HepG2 (cell line): ENCODE measurements around the gene PLOD3. TPM values are rescaled to one million over a fixed set of nuclear protein-coding genes. Genes with fewer than 3 reads are reported as not detected.

Experiments used
- CHD4 ChIP-seq: fragments of 200-600 bp; sonication (generic); IDR thresholded peaks from 2 replicates; pipeline ENCODE4 v1.7.0; 2017; ENCODE audit warnings: mild to moderate bottlenecking, low read length, borderline replicate concordance
- FOXC1 ChIP-seq: sonication (generic); formaldehyde crosslinking; IDR thresholded peaks from 2 replicates; pipeline ENCODE4 v1.8.0; 2022; ENCODE audit warnings: mild to moderate bottlenecking, missing genetic modification reagents, borderline replicate concordance
- GABPA ChIP-seq, 2 experiments: IDR thresholded peaks; 2 replicates each; pipeline ENCODE4 v1.6.1; 2011 to 2016; ENCODE audit warnings: low read depth in 2 of 2, low read length in 1 of 2, missing biosample characterization in 1 of 2, missing genetic modification characterization in 1 of 2
- HNRNPUL1 ChIP-seq: fragments of 200-400 bp; formaldehyde crosslinking; IDR thresholded peaks from 2 replicates; pipeline ENCODE4 v1.6.1; 2017; ENCODE audit warnings: low read depth, mild to moderate bottlenecking, low read length, moderate library complexity
- KDM5B ChIP-seq: sonication (generic); formaldehyde crosslinking; IDR thresholded peaks from 2 replicates; pipeline ENCODE4 v1.4.0; 2020; ENCODE audit warnings: missing genetic modification reagents, mild to moderate bottlenecking, borderline replicate concordance
- PHF8 ChIP-seq: sonication (generic); formaldehyde crosslinking; IDR thresholded peaks from 2 replicates; pipeline ENCODE4 v1.5.0; 2020; ENCODE audit warnings: missing genetic modification reagents
- PITX1 ChIP-seq: sonication (generic); formaldehyde crosslinking; IDR thresholded peaks from 2 replicates; pipeline ENCODE4 v1.5.1; 2020; ENCODE audit warnings: mild to moderate bottlenecking, missing genetic modification reagents
- POGK ChIP-seq: sonication (generic); formaldehyde crosslinking; conservative IDR thresholded peaks from 2 replicates; pipeline ENCODE4 v1.8.0; 2022; ENCODE audit warnings: mild to moderate bottlenecking, moderate library complexity, missing genetic modification reagents
- PRDM15 ChIP-seq: sonication (generic); formaldehyde crosslinking; IDR thresholded peaks from 2 replicates; pipeline ENCODE4 v1.4.0; 2020; ENCODE audit warnings: missing genetic modification reagents
- RELA ChIP-seq: sonication (generic); formaldehyde crosslinking; IDR thresholded peaks from 2 replicates; pipeline ENCODE4 v1.4.0; 2020; ENCODE audit warnings: missing genetic modification reagents
- SOX13 ChIP-seq, 3 experiments: fragments of 450-650 bp in 1 of 3; sonication (generic) in 1 of 3; formaldehyde crosslinking in 1 of 3; IDR thresholded peaks in 2 of 3; conservative IDR thresholded peaks in 1 of 3; 2 replicates each; pipeline versions ENCODE4 v1.5.0 to v1.6.1; 2016 to 2020; ENCODE audit warnings: antibody characterized with exemption in 1 of 3, mild to moderate bottlenecking in 1 of 3, missing compliant biosample characterization in 1 of 3, missing genetic modification reagents in 1 of 3, moderate library complexity in 1 of 3
- SOX6 ChIP-seq, 2 experiments: fragments of 450-650 bp in 1 of 2; sonication (generic) in 1 of 2; formaldehyde crosslinking in 1 of 2; IDR thresholded peaks; 2 replicates each; pipeline versions ENCODE4 v1.4.0 to v1.6.1; 2017 to 2020; ENCODE audit warnings: antibody characterized with exemption in 1 of 2, mild to moderate bottlenecking in 1 of 2, missing genetic modification reagents in 1 of 2
- ZBTB38 ChIP-seq: sonication (generic); formaldehyde crosslinking; IDR thresholded peaks from 2 replicates; pipeline ENCODE4 v1.5.1; 2020; ENCODE audit warnings: mild to moderate bottlenecking, missing genetic modification reagents
- ZMYM3 ChIP-seq: sonication (generic); formaldehyde crosslinking; IDR thresholded peaks from 2 replicates; pipeline ENCODE4 v1.5.1; 2020; ENCODE audit warnings: mild to moderate bottlenecking, missing genetic modification reagents
- ZMYM4 ChIP-seq: sonication (generic); formaldehyde crosslinking; IDR thresholded peaks from 2 replicates; pipeline ENCODE4 v1.8.1; 2023; ENCODE audit warnings: mild to moderate bottlenecking, missing genetic modification reagents
- ZNF331 ChIP-seq: sonication (generic); formaldehyde crosslinking; IDR thresholded peaks from 2 replicates; pipeline ENCODE4 v1.4.0; 2020; ENCODE audit warnings: missing genetic modification reagents
- ZNF501 ChIP-seq: sonication (generic); formaldehyde crosslinking; IDR thresholded peaks from 2 replicates; pipeline ENCODE4 v1.5.1; 2020; ENCODE audit warnings: mild to moderate bottlenecking, moderate library complexity, missing genetic modification reagents
- ZNF552 ChIP-seq: sonication (generic); formaldehyde crosslinking; IDR thresholded peaks from 2 replicates; pipeline ENCODE4 v1.9.0; 2022; ENCODE audit warnings: missing genetic modification reagents, mild to moderate bottlenecking, borderline replicate concordance
- polyA plus RNA-seq, 8 experiments: library from polyadenylated mRNA; depleted of rRNA in 3 of 8; stranded (reverse) in 7 of 8; unstranded in 1 of 8; fragments of >200 nt; fragmentation: Illumina TruSeq in 4 of 8; extraction: Trizol in 4 of 8; gene quantifications; 2 replicates each; pipeline versions ENCODE4 v1.2.1 to v1.2.3, GENCODE V29; 2011 to 2016; ENCODE audit warnings: low read depth in 4 of 8, missing spikeins in 1 of 8, mixed read lengths in 1 of 8; ENCODE audit not compliant: insufficient read depth in 1 of 8
- total RNA-seq, 5 experiments: library from RNA; depleted of rRNA; stranded (reverse); fragments of >200 nt; fragmentation: Illumina TruSeq; extraction: Trizol; gene quantifications; 2 replicates each; pipeline ENCODE4 v1.2.3, GENCODE V29; 2016; ENCODE audit warnings: low read depth in 1 of 5
- TF ChIP-seq, protein P1 (sequence below): sonication (generic); formaldehyde crosslinking; IDR thresholded peaks from 2 replicates; pipeline ENCODE4 v1.4.0; 2020; ENCODE audit warnings: missing genetic modification reagents

PLOD3 gene
- total and polyA plus RNA-seq, 2 of the 13 experiments (the other 11 are each of a cell fraction or from before 2014, with no cell fraction given) = 65.8 to 67.4 TPM

DNA sequence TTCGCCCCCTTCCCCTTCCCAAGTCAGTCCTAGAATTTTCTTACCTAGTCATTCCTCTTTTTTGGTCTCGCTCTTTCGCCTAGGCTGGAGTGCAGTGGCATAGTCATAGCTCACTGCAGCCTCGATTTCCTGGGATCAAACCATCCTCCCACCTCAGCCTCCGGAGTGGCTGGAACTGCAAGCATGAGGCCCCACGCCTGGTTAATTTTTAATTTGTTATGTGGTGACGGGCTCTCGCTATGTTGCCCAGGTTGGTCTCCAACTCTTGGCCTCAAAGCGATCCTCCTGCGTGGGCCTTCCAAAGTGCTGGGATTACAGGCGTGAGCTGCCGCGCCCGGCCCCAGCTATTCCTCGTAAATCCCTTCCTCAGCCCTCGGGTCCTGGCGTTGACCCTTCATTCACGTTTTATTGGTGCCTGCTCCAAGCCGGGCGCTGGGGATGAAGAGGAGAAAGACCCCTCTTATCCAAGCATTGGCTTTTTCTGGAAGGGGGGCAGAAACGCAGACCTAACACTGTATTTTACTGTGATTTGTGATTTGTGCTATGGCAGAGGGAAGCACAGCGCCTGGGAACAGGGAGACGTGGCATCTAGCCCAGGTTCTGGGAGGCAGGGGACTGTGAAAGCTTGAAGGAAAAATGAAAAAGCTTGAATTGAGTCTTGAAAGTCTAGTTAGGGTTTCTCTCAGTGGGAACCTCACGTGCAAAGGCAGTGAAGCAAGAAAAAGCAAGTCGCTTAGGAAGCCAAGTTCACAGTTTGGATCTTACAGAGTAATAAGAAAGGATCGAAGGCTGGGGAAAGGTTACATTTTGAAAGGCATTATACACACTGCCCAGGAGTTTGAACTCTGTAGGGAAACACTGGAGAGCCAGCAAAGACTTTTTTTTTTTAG, 1.1 kb upstream of the PLOD3 start (continued):
- no peak for TF ChIP-seq PRDM15 (CRISPR knock-in tag)
- TF ChIP-seq ZNF501 (CRISPR knock-in tag) = peak; percentile 71
- TF ChIP-seq ZMYM4 (CRISPR knock-in tag) = peak; percentile 43; the same call in 1 of the 2 replicates
- TF ChIP-seq HNRNPUL1 = no peak
- TF ChIP-seq PITX1 = peak; percentile 15; the same call in 1 of the 2 replicates
- TF ChIP-seq PHF8 (CRISPR knock-in tag) = peak; percentile 53
- TF ChIP-seq GABPA (IDR thresholded peaks at IDR 0.05; ENCODE audit: low read depth, low read length) = no peak
- peak; percentile 75; the same call in 1 of the 2 replicates for TF ChIP-seq GABPA (CRISPR knock-in tag; IDR thresholded peaks at IDR 0.05; ENCODE audit: low read depth)
- TF ChIP-seq KDM5B (CRISPR knock-in tag) = peak; percentile 38; the same call in 1 of the 2 replicates
- 0 out of 2 replicates have a peak, but pooled peaks have one; percentile 65 for TF ChIP-seq CHD4
- peak; percentile 93 for TF ChIP-seq ZMYM3 (CRISPR knock-in tag)
- no peak for TF ChIP-seq SOX6 (IDR thresholded peaks at IDR 0.05)
- TF ChIP-seq SOX6 (CRISPR knock-in tag; IDR thresholded peaks at IDR 0.05) = 0 out of 2 replicates have a peak, but pooled peaks have one; percentile 23
- TF ChIP-seq ZBTB38 (CRISPR knock-in tag) = no peak
- TF ChIP-seq SOX13 (IDR thresholded peaks at IDR 0.05) = no peak
- TF ChIP-seq SOX13 (CRISPR knock-in tag; conservative IDR thresholded peaks at IDR 0.05 in 1 of 2, IDR thresholded peaks at IDR 0.05 in 1 of 2) = 0 out of 4 replicates have a peak, but pooled peaks have one; percentile 8 to 55
- TF ChIP-seq, protein P1, sequence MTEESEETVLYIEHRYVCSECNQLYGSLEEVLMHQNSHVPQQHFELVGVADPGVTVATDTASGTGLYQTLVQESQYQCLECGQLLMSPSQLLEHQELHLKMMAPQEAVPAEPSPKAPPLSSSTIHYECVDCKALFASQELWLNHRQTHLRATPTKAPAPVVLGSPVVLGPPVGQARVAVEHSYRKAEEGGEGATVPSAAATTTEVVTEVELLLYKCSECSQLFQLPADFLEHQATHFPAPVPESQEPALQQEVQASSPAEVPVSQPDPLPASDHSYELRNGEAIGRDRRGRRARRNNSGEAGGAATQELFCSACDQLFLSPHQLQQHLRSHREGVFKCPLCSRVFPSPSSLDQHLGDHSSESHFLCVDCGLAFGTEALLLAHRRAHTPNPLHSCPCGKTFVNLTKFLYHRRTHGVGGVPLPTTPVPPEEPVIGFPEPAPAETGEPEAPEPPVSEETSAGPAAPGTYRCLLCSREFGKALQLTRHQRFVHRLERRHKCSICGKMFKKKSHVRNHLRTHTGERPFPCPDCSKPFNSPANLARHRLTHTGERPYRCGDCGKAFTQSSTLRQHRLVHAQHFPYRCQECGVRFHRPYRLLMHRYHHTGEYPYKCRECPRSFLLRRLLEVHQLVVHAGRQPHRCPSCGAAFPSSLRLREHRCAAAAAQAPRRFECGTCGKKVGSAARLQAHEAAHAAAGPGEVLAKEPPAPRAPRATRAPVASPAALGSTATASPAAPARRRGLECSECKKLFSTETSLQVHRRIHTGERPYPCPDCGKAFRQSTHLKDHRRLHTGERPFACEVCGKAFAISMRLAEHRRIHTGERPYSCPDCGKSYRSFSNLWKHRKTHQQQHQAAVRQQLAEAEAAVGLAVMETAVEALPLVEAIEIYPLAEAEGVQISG (CRISPR knock-in tag) = no peak; the same call in 1 of the 2 replicates
- peak; percentile 75; the same call in 1 of the 2 replicates for TF ChIP-seq FOXC1 (CRISPR knock-in tag)
- TF ChIP-seq ZNF331 (CRISPR knock-in tag) = peak; percentile 47; the same call in 1 of the 2 replicates
- no peak for TF ChIP-seq RELA (CRISPR knock-in tag)
- TF ChIP-seq POGK (CRISPR knock-in tag) = peak; percentile 53; the same call in 1 of the 2 replicates
- TF ChIP-seq ZNF552 = no peak
